GM18873 (cell line): ENCODE results near the gene CEP43.

Source experiments
- ATAC-seq: cut with Tn5 transposase; IDR thresholded peaks from one replicate; pipeline ENCODE4 v1.9.1; 2021; ENCODE audit warnings: mild to moderate bottlenecking, moderate library complexity, moderate number of reproducible peaks; ENCODE audit not compliant: unreplicated experiment, low FRiP score

The CEP43 gene

GRCh38 chr6:166999145-166999883 lies at the start of gene CEP43:
CEP43 (plus strand) TSS chr6:166999397; CDS start chr6:166999413, 16 bp downstream.
- peak; percentile 83 for ATAC-seq

GRCh38 chr6:166949528-166950442 lies 49.4 kb upstream of the CEP43 start:
- no peak for ATAC-seq

- peak; percentile 39 for ATAC-seq
These were observed 48.8 kb upstream of the CEP43 start for GRCh38 chr6:166950443-166950821.

GRCh38 chr6:166950892-166951669 lies 48.1 kb upstream of the CEP43 start:
- peak; percentile 97 for ATAC-seq

- ATAC-seq = no peak
These were observed 47.5 kb upstream of the CEP43 start for GRCh38 chr6:166951670-166952060.

- ATAC-seq = no peak
These were observed 47.1 kb upstream of the CEP43 start for GRCh38 chr6:166952121-166952520.

- no peak for ATAC-seq
These were observed 46.4 kb upstream of the CEP43 start for GRCh38 chr6:166952567-166953486.

GRCh38 chr6:166954118-166954713 lies 45.0 kb upstream of the CEP43 start:
- ATAC-seq = no peak

- ATAC-seq = no peak
These were observed 43.9 kb upstream of the CEP43 start for GRCh38 chr6:166955121-166955864.

GRCh38 chr6:166955865-166956443 lies 43.2 kb upstream of the CEP43 start:
- peak; percentile 1 for ATAC-seq

GRCh38 chr6:166956444-166957086 lies 42.6 kb upstream of the CEP43 start, which contains the start of gene RNASET2:
RNASET2 (minus strand) TSS chr6:166956550; CDS start chr6:166956182, 368 bp downstream.
- ATAC-seq = peak; percentile 54

- ATAC-seq = peak; percentile 39
These were observed 42.0 kb upstream of the CEP43 start for GRCh38 chr6:166957087-166957804.

GRCh38 chr6:166957805-166958076 lies 41.5 kb upstream of the CEP43 start:
- ATAC-seq = no peak

- ATAC-seq = no peak
These were observed 40.0 kb upstream of the CEP43 start for GRCh38 chr6:166958926-166959861.

- ATAC-seq = no peak
These were observed 39.1 kb upstream of the CEP43 start for GRCh38 chr6:166959911-166960608.

- no peak for ATAC-seq
These were observed 38.6 kb upstream of the CEP43 start for GRCh38 chr6:166960609-166960978.
